IMR-90 (cell line): ENCODE results near the gene EPHA6. TPM values are rescaled to one million over a fixed set of nuclear protein-coding genes. Genes with fewer than 3 reads are reported as not detected.

Source experiments
- ATAC-seq: fragments of 200-7000 bp; cut with Tn5 transposase; 2 replicates; pipeline ENCODE4 v1.9.1; 2020; ENCODE audit warnings: low read depth, mild to moderate bottlenecking, moderate library complexity
- BruUV-seq: library from RNA; stranded (reverse); fragments of 400-500 nt; replicated peaks from 2 replicates; lab custom pipeline; 2021; lab: Mats Ljungman, UMichigan
- CTCF ChIA-PET: fragments of 300-600 bp; formaldehyde crosslinking; extraction: SDS; loops from one replicate; lab custom pipeline; 2021; ENCODE audit warnings: antibody characterized with exemption; lab: Yijun Ruan, JAX
- POLR2A ChIA-PET: fragments of 300-600 bp; sonication (Branson Sonifier 250); formaldehyde crosslinking; loops from one replicate; lab custom pipeline; 2022; ENCODE audit warnings: antibody characterized with exemption; ENCODE audit not compliant: unreplicated experiment; lab: Charles Lee
- DNase-seq: peaks from one replicate; pipeline ENCODE4 v3.0.0; 2013
- H2AFZ ChIP-seq: replicated peaks from 2 replicates; pipeline ENCODE3; 2013; ENCODE audit warnings: low read length, mild to moderate bottlenecking; ENCODE audit not compliant: poor library complexity
- H2AK5ac ChIP-seq: 2 replicates; pipeline ENCODE4 v1.6.1; 2013; ENCODE audit warnings: low read depth, low read length, inconsistent platforms
- H2AK9ac ChIP-seq: replicated peaks from 2 replicates; pipeline ENCODE3; 2013; ENCODE audit warnings: mild to moderate bottlenecking, low read depth, low read length, moderate library complexity; ENCODE audit not compliant: poor library complexity
- H2BK120ac ChIP-seq: 2 replicates; pipeline ENCODE4 v1.6.1; 2013; ENCODE audit warnings: low read depth, low read length, inconsistent platforms
- H2BK15ac ChIP-seq: 3 replicates; pipeline ENCODE4 v1.6.1; 2013; ENCODE audit warnings: low read depth, low read length, inconsistent platforms
- H2BK20ac ChIP-seq: 2 replicates; pipeline ENCODE4 v1.6.1; 2013; ENCODE audit warnings: low read depth, mild to moderate bottlenecking, inconsistent platforms, low read length, moderate library complexity
- H2BK5ac ChIP-seq: 2 replicates; pipeline ENCODE4 v1.6.1; 2013; ENCODE audit warnings: mild to moderate bottlenecking, low read depth, low read length, inconsistent platforms; ENCODE audit not compliant: poor library complexity, severe bottlenecking
- H3K14ac ChIP-seq: replicated peaks from 2 replicates; pipeline ENCODE4 v1.6.1; 2013; ENCODE audit warnings: low read depth, low read length, inconsistent platforms
- H3K18ac ChIP-seq: 2 replicates; pipeline ENCODE4 v1.6.1; 2013; ENCODE audit warnings: low read depth, low read length, control low read depth
- H3K23ac ChIP-seq: 2 replicates; pipeline ENCODE4 v1.6.1; 2013; ENCODE audit warnings: low read depth, low read length, inconsistent platforms
- H3K27ac ChIP-seq: 2 replicates; pipeline ENCODE4 v1.5.1; 2013; ENCODE audit warnings: mild to moderate bottlenecking, control low read depth, low read length; ENCODE audit not compliant: insufficient read depth
- H3K27me3 ChIP-seq: 2 replicates; pipeline ENCODE4 v1.6.1; 2013; ENCODE audit warnings: low read length; ENCODE audit not compliant: control insufficient read depth, insufficient read depth
- H3K36me3 ChIP-seq: 2 replicates; pipeline ENCODE4 v1.6.1; 2013; ENCODE audit warnings: low read length, mixed read lengths; ENCODE audit not compliant: control insufficient read depth, insufficient read depth
- H3K4ac ChIP-seq: 2 replicates; pipeline ENCODE4 v1.6.1; 2013; ENCODE audit warnings: low read depth, low read length, inconsistent platforms
- H3K4me1 ChIP-seq: 2 replicates; pipeline ENCODE4 v1.6.1; 2013; ENCODE audit warnings: low read length, mixed read lengths; ENCODE audit not compliant: control insufficient read depth, insufficient read depth
- H3K4me2 ChIP-seq: 2 replicates; pipeline ENCODE4 v1.6.1; 2013; ENCODE audit warnings: low read depth, mild to moderate bottlenecking, control low read depth, low read length, moderate library complexity
- H3K4me3 ChIP-seq: 2 replicates; pipeline ENCODE4 v1.5.1; 2013; ENCODE audit warnings: low read depth, mild to moderate bottlenecking, control low read depth, low read length, moderate library complexity; ENCODE audit not compliant: insufficient read depth
- H3K56ac ChIP-seq: 2 replicates; pipeline ENCODE4 v1.6.1; 2013; ENCODE audit warnings: low read length, inconsistent platforms; ENCODE audit not compliant: insufficient read depth; ENCODE audit errors: extremely low read depth
- H3K79me1 ChIP-seq, 2 experiments: 2 replicates each; pipeline ENCODE4 v1.6.1; 2013; ENCODE audit warnings: low read length in 2 of 2, inconsistent platforms in 1 of 2, low read depth in 1 of 2
- H3K9ac ChIP-seq: 2 replicates; pipeline ENCODE4 v1.6.1; 2013; ENCODE audit warnings: low read depth, low read length, control low read depth
- H3K9me1 ChIP-seq: 2 replicates; pipeline ENCODE4 v1.6.1; 2013; ENCODE audit warnings: low read length, inconsistent platforms; ENCODE audit not compliant: insufficient read depth
- H3K9me3 ChIP-seq: 2 replicates; pipeline ENCODE4 v1.6.1; 2013; ENCODE audit warnings: low read length; ENCODE audit not compliant: control insufficient read depth, insufficient read depth
- H4K20me1 ChIP-seq: 2 replicates; pipeline ENCODE4 v1.6.1; 2013; ENCODE audit warnings: low read length, inconsistent platforms; ENCODE audit not compliant: insufficient read depth
- H4K5ac ChIP-seq: 2 replicates; pipeline ENCODE4 v1.6.1; 2013; ENCODE audit warnings: mild to moderate bottlenecking, low read depth, low read length, control low read depth
- H4K8ac ChIP-seq, 2 experiments: 2 replicates each; pipeline ENCODE4 v1.6.1; 2013; ENCODE audit warnings: low read depth in 2 of 2, low read length in 2 of 2, control low read depth in 1 of 2, inconsistent platforms in 1 of 2
- H4K91ac ChIP-seq: 2 replicates; pipeline ENCODE4 v1.6.1; 2013; ENCODE audit warnings: low read depth, low read length, inconsistent platforms; ENCODE audit not compliant: insufficient read depth
- FOS ChIP-seq: fragments of 150-350 bp; IDR thresholded peaks from 2 replicates; pipeline ENCODE4 v1.6.1; 2016; ENCODE audit warnings: low read depth, low read length
- SMC3 ChIP-seq: fragments of 150-350 bp; IDR thresholded peaks from 2 replicates; pipeline ENCODE4 v1.6.1; 2016; ENCODE audit warnings: low read depth, mild to moderate bottlenecking, antibody characterized with exemption, low read length, moderate library complexity
- WGBS, 2 experiments: methylation state at CpG; one replicate each; pipeline versions ENCODE4 v1.1.5 to v1.1.7; 2013; ENCODE audit warnings: missing lambda C conversion rate in 2 of 2; ENCODE audit not compliant: insufficient read length in 1 of 2; ENCODE audit errors: extremely low coverage in 2 of 2; 5-methylcytosine and 5-hydroxymethylcytosine counted together
- dilution Hi-C: fragments of 300-500 bp; cut with HindIII; formaldehyde crosslinking; loops from one replicate; pipeline ENCODE4 v1.14.3; 2018; ENCODE audit warnings: low sequenced_read_pairs; ENCODE audit not compliant: unreplicated experiment
- in situ Hi-C: fragments of 300-500 bp; cut with MboI; formaldehyde crosslinking; loops from 3 replicates; pipeline ENCODE4 v1.14.3; 2019; ENCODE audit warnings: low sequenced_read_pairs, inconsistent platforms, mixed read lengths
- intact Hi-C: fragments of 100-400 bp; cut with micrococcal nuclease; formaldehyde crosslinking; loops from 2 replicates; pipeline ENCODE4 v1.10.0; 2022
- polyA plus RNA-seq, 3 experiments: library from polyadenylated mRNA; depleted of rRNA; stranded (reverse); fragments of >200 nt; gene quantifications; 2 replicates each; pipeline ENCODE4 v1.2.3, GENCODE V29; 2012; ENCODE audit warnings: low replicate concordance in 1 of 3
- total RNA-seq: library from RNA; depleted of rRNA; stranded (reverse); fragments of >200 nt; gene quantifications from 2 replicates; pipeline ENCODE4 v1.2.3, GENCODE V29; 2012
- TF ChIP-seq, protein P1 (sequence below): conservative IDR thresholded peaks from 2 replicates; pipeline ENCODE4 v1.5.1; 2012; ENCODE audit warnings: mild to moderate bottlenecking, low read depth, low read length, improper control_type of control experiment

EPHA6 gene
- total and polyA plus RNA-seq, 2 of the 4 experiments (the other 2 are of a cell fraction), result not detected

DNA sequence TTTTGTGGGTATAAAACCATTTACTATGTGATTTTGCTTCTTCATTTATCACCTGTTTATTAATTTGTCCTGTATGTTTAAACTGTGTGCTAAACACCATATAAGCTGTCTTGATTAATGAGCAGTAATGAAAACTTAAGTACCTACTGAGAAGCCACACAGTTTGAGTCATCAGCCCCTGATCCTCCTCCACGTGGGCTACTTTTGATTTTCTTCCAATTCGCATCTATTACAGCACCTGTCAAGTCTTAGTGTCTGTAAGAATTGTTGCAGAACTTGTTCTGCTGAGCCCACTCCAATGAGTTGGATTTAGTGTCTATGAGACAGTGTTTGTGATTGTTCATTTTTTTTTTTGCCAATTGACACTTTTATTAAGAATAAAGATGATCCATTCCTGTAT is 16.8 kb downstream of the EPHA6 start:
- Histone ChIP-seq H3K27ac (no peak overlapping the region), H3K14ac (no peak overlapping the region), H3K4me3 (no peak overlapping the region), H3K4me2 (no peak overlapping the region), H3K79me1 (no peaks in the 10 kb centered on the region), H4K20me1 (no peaks in the 10 kb centered on the region), H3K18ac (no peak overlapping the region), H3K4me1 (no peaks in the 10 kb centered on the region), H2BK20ac (no peak overlapping the region), H3K23ac (no peak overlapping the region), H2BK5ac (no peak overlapping the region), H4K91ac (no peak overlapping the region), H3K4ac (no peak overlapping the region), H3K36me3 (no peaks in the 10 kb centered on the region), H4K8ac (no peak overlapping the region), H3K9ac (no peak overlapping the region), H4K5ac (no peak overlapping the region), H2AK9ac (no peak overlapping the region), H3K56ac (no peak overlapping the region), H2BK15ac (no peak overlapping the region), H3K9me3 (no peaks in the 10 kb centered on the region), H3K9me1 (no peaks in the 10 kb centered on the region), H2AFZ (no peak overlapping the region), H3K27me3 (no peaks in the 10 kb centered on the region), H2BK120ac (no peak overlapping the region), H2AK5ac (no peak overlapping the region)
- POLR2A ChIA-PET, result interaction anchor here (0.6 kb wide), 1 partner anchor 396 kb away, joined by 3 read pairs; no protein-coding TSS in a partner anchor
- WGBS, 2 experiments, result no CpG with 5 or more reads among the region's 2 CpGs
- BruUV-seq, result no TSS peak
- CTCF ChIA-PET, result no interaction called here
- intact Hi-C loops, result no loop called here
- ATAC-seq (no peak), DNase-seq (no peak)
- dilution Hi-C loops, result no loop called here
- TF ChIP-seq SMC3 (no peak), FOS (no peak)
- TF ChIP-seq, protein P1, sequence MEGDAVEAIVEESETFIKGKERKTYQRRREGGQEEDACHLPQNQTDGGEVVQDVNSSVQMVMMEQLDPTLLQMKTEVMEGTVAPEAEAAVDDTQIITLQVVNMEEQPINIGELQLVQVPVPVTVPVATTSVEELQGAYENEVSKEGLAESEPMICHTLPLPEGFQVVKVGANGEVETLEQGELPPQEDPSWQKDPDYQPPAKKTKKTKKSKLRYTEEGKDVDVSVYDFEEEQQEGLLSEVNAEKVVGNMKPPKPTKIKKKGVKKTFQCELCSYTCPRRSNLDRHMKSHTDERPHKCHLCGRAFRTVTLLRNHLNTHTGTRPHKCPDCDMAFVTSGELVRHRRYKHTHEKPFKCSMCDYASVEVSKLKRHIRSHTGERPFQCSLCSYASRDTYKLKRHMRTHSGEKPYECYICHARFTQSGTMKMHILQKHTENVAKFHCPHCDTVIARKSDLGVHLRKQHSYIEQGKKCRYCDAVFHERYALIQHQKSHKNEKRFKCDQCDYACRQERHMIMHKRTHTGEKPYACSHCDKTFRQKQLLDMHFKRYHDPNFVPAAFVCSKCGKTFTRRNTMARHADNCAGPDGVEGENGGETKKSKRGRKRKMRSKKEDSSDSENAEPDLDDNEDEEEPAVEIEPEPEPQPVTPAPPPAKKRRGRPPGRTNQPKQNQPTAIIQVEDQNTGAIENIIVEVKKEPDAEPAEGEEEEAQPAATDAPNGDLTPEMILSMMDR, result no peak
- in situ Hi-C loops, result no loop called here
